Chondrocyte (in vitro differentiated cells): ENCODE results near the gene NFIA. TPM values are rescaled to one million over a fixed set of nuclear protein-coding genes. Genes with fewer than 3 reads are reported as not detected.

Source experiments
- DNase-seq: peaks from one replicate; pipeline ENCODE4 v3.0.0; 2021; ENCODE audit warnings: mixed read lengths, low spot score
- H3K27ac Mint-ChIP-seq: one replicate; pipeline ENCODE4 v1.8.0; 2021; ENCODE audit warnings: mild to moderate bottlenecking, moderate library complexity, mixed read lengths; ENCODE audit not compliant: unreplicated experiment
- H3K27me3 Mint-ChIP-seq: 2 replicates; pipeline ENCODE4 v1.8.0; 2021; ENCODE audit warnings: low read depth, mixed read lengths
- H3K36me3 Mint-ChIP-seq: 2 replicates; pipeline ENCODE4 v1.8.0; 2021; ENCODE audit warnings: low read depth, mixed read lengths
- H3K4me1 Mint-ChIP-seq: 2 replicates; pipeline ENCODE4 v1.8.0; 2021; ENCODE audit warnings: low read depth, mild to moderate bottlenecking, mixed read lengths
- H3K4me3 Mint-ChIP-seq: one replicate; pipeline ENCODE4 v1.8.0; 2021; ENCODE audit warnings: mild to moderate bottlenecking, moderate library complexity, mixed read lengths; ENCODE audit not compliant: unreplicated experiment
- H3K9me3 Mint-ChIP-seq: 2 replicates; pipeline ENCODE4 v1.8.0; 2021; ENCODE audit warnings: low read depth, mixed read lengths
- CTCF ChIP-seq: fragments of 200-600 bp; sonication (generic); IDR thresholded peaks from 2 replicates; pipeline ENCODE4 v1.5.0; 2021; ENCODE audit warnings: antibody characterized with exemption, mild to moderate bottlenecking, moderate library complexity
- total RNA-seq: library from RNA; stranded (reverse); gene quantifications from 3 replicates; pipeline ENCODE4 v1.2.1, GENCODE V29; 2021

Gene NFIA
- total RNA-seq, 1 donor from 2014 or later: 43.0 TPM

- peaks cover 39% of the 10 kb centered on the region for H3K4me1 Mint-ChIP-seq
- no peak for DNase-seq
- no peaks in the 10 kb centered on the region for H3K9me3 Mint-ChIP-seq
- no peak for TF ChIP-seq CTCF
- no peaks in the 10 kb centered on the region for H3K27me3 Mint-ChIP-seq
- H3K4me3 Mint-ChIP-seq: no peak overlapping the region
- H3K36me3 Mint-ChIP-seq: no peaks in the 10 kb centered on the region
- H3K27ac Mint-ChIP-seq: peak overlapping the region; percentile 11
Observed at GRCh38 chr1:61097722-61098121, 15.4 kb downstream of the NFIA start.

- TF ChIP-seq CTCF: no peak
- no peaks in the 10 kb centered on the region for H3K36me3 Mint-ChIP-seq
- no peaks in the 10 kb centered on the region for H3K9me3 Mint-ChIP-seq
- peaks cover 39% of the 10 kb centered on the region for H3K4me1 Mint-ChIP-seq
- no peaks in the 10 kb centered on the region for H3K27me3 Mint-ChIP-seq
- no peak overlapping the region for H3K27ac Mint-ChIP-seq
- H3K4me3 Mint-ChIP-seq: no peak overlapping the region
- no peak for DNase-seq
Observed at GRCh38 chr1:61098333-61098732, 16.0 kb downstream of the NFIA start.

- H3K9me3 Mint-ChIP-seq: no peaks in the 10 kb centered on the region
- no peak for DNase-seq
- no peaks in the 10 kb centered on the region for H3K27me3 Mint-ChIP-seq
- H3K27ac Mint-ChIP-seq: no peak overlapping the region
- no peak for TF ChIP-seq CTCF
- no peaks in the 10 kb centered on the region for H3K36me3 Mint-ChIP-seq
- H3K4me1 Mint-ChIP-seq: peaks cover 34% of the 10 kb centered on the region
- H3K4me3 Mint-ChIP-seq: no peak overlapping the region
Observed at GRCh38 chr1:61098906-61099437, 16.6 kb downstream of the NFIA start.

- no peak for TF ChIP-seq CTCF
- Mint-ChIP-seq H3K36me3 (no peaks in the 10 kb centered on the region), H3K4me3 (no peak overlapping the region), H3K27me3 (no peaks in the 10 kb centered on the region), H3K4me1 (peaks cover 26% of the 10 kb centered on the region), H3K27ac (no peak overlapping the region), H3K9me3 (no peaks in the 10 kb centered on the region)
- no peak for DNase-seq
Observed at GRCh38 chr1:61100578-61100977, 18.2 kb downstream of the NFIA start.

- Mint-ChIP-seq H3K36me3 (no peaks in the 10 kb centered on the region), H3K4me1 (peaks cover 26% of the 10 kb centered on the region), H3K27me3 (no peaks in the 10 kb centered on the region), H3K4me3 (no peak overlapping the region), H3K9me3 (no peaks in the 10 kb centered on the region), H3K27ac (peak overlapping the region; percentile 45)
- DNase-seq: no peak
- TF ChIP-seq CTCF: no peak
Observed at GRCh38 chr1:61101536-61101935, 19.2 kb downstream of the NFIA start.
